K562 (cell line): ENCODE results near the gene ZNF559. TPM values are rescaled to one million over a fixed set of nuclear protein-coding genes. Genes with fewer than 3 reads are reported as not detected.

ENCODE experiments used
- ARID4B ChIP-seq: sonication (generic); formaldehyde crosslinking; IDR thresholded peaks from 2 replicates; pipeline ENCODE4 v1.8.0; 2022; ENCODE audit warnings: mild to moderate bottlenecking, missing genetic modification reagents
- ATF7 ChIP-seq: fragments of 450-650 bp; IDR thresholded peaks from 2 replicates; pipeline ENCODE4 v1.7.1; 2014; ENCODE audit warnings: mild to moderate bottlenecking, moderate library complexity
- CBFA2T2 ChIP-seq: fragments of 450-650 bp; conservative IDR thresholded peaks from 2 replicates; pipeline ENCODE4 v1.6.1; 2017; ENCODE audit warnings: mild to moderate bottlenecking
- CHD2 ChIP-seq: IDR thresholded peaks from 2 replicates; pipeline ENCODE4 v1.6.1; 2011; ENCODE audit warnings: low read depth, low read length
- CTBP1 ChIP-seq: fragments of 450-650 bp; IDR thresholded peaks from 2 replicates; pipeline ENCODE4 v1.6.1; 2016; ENCODE audit warnings: borderline replicate concordance
- EHMT2 ChIP-seq: fragments of 450-650 bp; IDR thresholded peaks from 2 replicates; pipeline ENCODE4 v1.6.1; 2018; ENCODE audit warnings: antibody characterized with exemption
- FOXM1 ChIP-seq, 2 experiments: fragments of 450-650 bp in 1 of 2; sonication (generic) in 1 of 2; formaldehyde crosslinking in 1 of 2; IDR thresholded peaks; 2 replicates each; pipeline versions ENCODE4 v1.6.1 to v1.9.0; 2017 to 2022; ENCODE audit warnings: low read depth in 2 of 2, mild to moderate bottlenecking in 2 of 2, missing genetic modification reagents in 1 of 2, moderate library complexity in 1 of 2
- HCFC1 ChIP-seq: IDR thresholded peaks from 2 replicates; pipeline ENCODE4 v1.6.1; 2012; ENCODE audit warnings: low read depth, low read length, improper control_type of control experiment
- HNRNPH1 ChIP-seq: fragments of 200-400 bp; formaldehyde crosslinking; optimal IDR thresholded peaks from 2 replicates; pipeline ENCODE3; 2017; ENCODE audit warnings: low read depth, mild to moderate bottlenecking, low read length, moderate library complexity
- KAT8 ChIP-seq: fragments of 450-650 bp; IDR thresholded peaks from 2 replicates; pipeline ENCODE4 v1.6.1; 2016; ENCODE audit warnings: low read depth, mild to moderate bottlenecking
- MNT ChIP-seq, 2 experiments: fragments of 450-650 bp; conservative IDR thresholded peaks; 2 replicates each; pipeline ENCODE4 v1.6.1; 2017; ENCODE audit warnings: mild to moderate bottlenecking in 2 of 2, moderate library complexity in 2 of 2
- NRF1 ChIP-seq, 2 experiments: fragments of 450-650 bp; IDR thresholded peaks in 1 of 2; conservative IDR thresholded peaks in 1 of 2; 2 replicates each; pipeline ENCODE4 v1.6.1; 2014; ENCODE audit warnings: mild to moderate bottlenecking in 2 of 2
- POLR2G ChIP-seq: fragments of 200-400 bp; formaldehyde crosslinking; IDR thresholded peaks from 2 replicates; pipeline ENCODE4 v1.6.1; 2017; ENCODE audit warnings: low read depth, mild to moderate bottlenecking, antibody characterized with exemption, low read length, moderate library complexity
- RBM25 ChIP-seq: fragments of 200-400 bp; formaldehyde crosslinking; IDR thresholded peaks from 2 replicates; pipeline ENCODE4 v1.6.1; 2018; ENCODE audit warnings: low read length, low read depth, moderate library complexity; ENCODE audit not compliant: severe bottlenecking
- SMARCB1 ChIP-seq: IDR thresholded peaks from 2 replicates; pipeline ENCODE4 v1.6.1; 2011; ENCODE audit warnings: improper control_type of control experiment, low read depth; ENCODE audit not compliant: insufficient read length
- TAF1 ChIP-seq: IDR thresholded peaks from 2 replicates; pipeline ENCODE4 v1.6.1; 2011; ENCODE audit warnings: mild to moderate bottlenecking, low read length, moderate library complexity; ENCODE audit not compliant: insufficient read depth, control insufficient read depth, severe bottlenecking; ENCODE audit errors: extremely low read depth
- YY1 ChIP-seq, 3 experiments: IDR thresholded peaks; 2 replicates each; pipeline ENCODE4 v1.6.1; 2011; ENCODE audit warnings: low read length in 2 of 3, mild to moderate bottlenecking in 2 of 3, moderate library complexity in 2 of 3, borderline replicate concordance in 1 of 3, control low read depth in 1 of 3, low read depth in 1 of 3; ENCODE audit not compliant: insufficient read depth in 3 of 3, insufficient replicate concordance in 2 of 3, control insufficient read depth in 1 of 3, insufficient read length in 1 of 3; ENCODE audit errors: extremely low read depth in 1 of 3
- ZNF740 ChIP-seq, 3 experiments: fragments of 200-800 bp in 1 of 3; sonication (Bioruptor generic) in 1 of 3; sonication (generic) in 1 of 3; formaldehyde crosslinking in 1 of 3; IDR thresholded peaks; 2 replicates each; pipeline versions ENCODE4 v1.6.1 to v1.8.0; 2016 to 2022; ENCODE audit warnings: mild to moderate bottlenecking in 2 of 3, missing compliant biosample characterization in 2 of 3, missing genetic modification characterization in 2 of 3, missing genetic modification reagents in 1 of 3
- polyA plus RNA-seq, 8 experiments: library from polyadenylated mRNA; depleted of rRNA in 4 of 8; stranded (reverse) in 5 of 8; unstranded in 3 of 8; fragments of >200 nt; fragmentation: Nextera tagmentation in 2 of 8; fragmentation: Illumina TruSeq in 1 of 8; extraction: Ambion mirVana in 2 of 8; extraction: Trizol in 1 of 8; gene quantifications; 2 replicates each; pipeline versions ENCODE4 v1.2.1 to v1.2.3, GENCODE V29; 2011 to 2014; ENCODE audit warnings: inconsistent platforms in 1 of 8, missing spikeins in 1 of 8
- total RNA-seq, 7 experiments: library from RNA; depleted of rRNA in 6 of 7; stranded (reverse); fragments of >200 nt in 6 of 7; fragmentation: Illumina TruSeq in 2 of 7; extraction: Trizol in 2 of 7; gene quantifications; 2 replicates each; pipeline versions ENCODE4 v1.2.1 to v1.2.3, GENCODE V29; 2011 to 2021; ENCODE audit warnings: low replicate concordance in 1 of 7

Gene ZNF559
- total and polyA plus RNA-seq, 9 of the 15 experiments (the other 6 are each of a cell fraction or from before 2014, with no cell fraction given): 4.0 to 21.5 (median 11.5) TPM

- TF ChIP-seq ARID4B (CRISPR knock-in tag) (peak; percentile 53), MNT (conservative IDR thresholded peaks at IDR 0.05) (peak; percentile 39 to 62; a peak in 3 of 4 replicates), EHMT2 (peak; percentile 11; the same call in 1 of the 2 replicates), KAT8 (no peak), RBM25 (no peak), TAF1 (peak; percentile 23), HNRNPH1 (no peak), SMARCB1 (no peak), YY1 (IDR thresholded peaks at IDR 0.05; ENCODE audit: borderline replicate concordance in 1 of 3, control insufficient read depth in 1 of 3, extremely low read depth in 1 of 3, insufficient read depth in 3 of 3, insufficient read length in 1 of 3, insufficient replicate concordance in 2 of 3, low read depth in 1 of 3, low read length in 2 of 3) (peak; percentile 50 to 92 (median 86)), ZNF740 (CRISPR knock-in tag; IDR thresholded peaks at IDR 0.05) (peak; percentile 65; the same call in 1 of the 2 replicates), ZNF740 (tag; IDR thresholded peaks at IDR 0.05) (no peak), POLR2G (peak; percentile 86), CHD2 (peak; percentile 96), FOXM1 (IDR thresholded peaks at IDR 0.05; ENCODE audit: low read depth) (peak; percentile 7; the same call in 1 of the 2 replicates), FOXM1 (CRISPR knock-in tag; IDR thresholded peaks at IDR 0.05; ENCODE audit: low read depth) (no peak), NRF1 (conservative IDR thresholded peaks at IDR 0.05 in 1 of 2, IDR thresholded peaks at IDR 0.05 in 1 of 2) (peak; percentile 99), CBFA2T2 (no peak), CTBP1 (peak; percentile 27; the same call in 1 of the 2 replicates), HCFC1 (peak; percentile 27; the same call in 1 of the 2 replicates), ATF7 (peak; percentile 57)
Observed at GRCh38 chr19:9323919-9324583, at the start of gene ZNF559 (continued).
